ENCODE measurements around the gene TRPM3. TPM values are rescaled to one million over a fixed set of nuclear protein-coding genes. Genes with fewer than 3 reads are reported as not detected.

The TRPM3 gene
- total RNA-seq, 1 experiment from 2014 or later: not detected

GRCh38 chr9:70683841-70684240 is 437.6 kb downstream of the TRPM3 start:
- Histone ChIP-seq H3K36me3 (ENCODE audit: control insufficient read depth, insufficient read depth, low read length) (no peaks in the 10 kb centered on the region), H3K27ac (ENCODE audit: low read length) (no peak overlapping the region), H3K4me1 (ENCODE audit: control insufficient read depth, insufficient read depth, low read length) (no peaks in the 10 kb centered on the region), H3K9me3 (ENCODE audit: control insufficient read depth, insufficient read depth, low read depth, low read length) (no peaks in the 10 kb centered on the region), H3K4me3 (ENCODE audit: low read depth in 2 of 2, low read length in 2 of 2) (no peak overlapping the region), H3K27me3 (ENCODE audit: control insufficient read depth, insufficient read depth, low read length) (no peaks in the 10 kb centered on the region)
- CTCF ChIA-PET: no interaction called here
- no peak for DNase-seq (ENCODE audit: low read depth, low spot score)
- in situ Hi-C loops (cut with HindIII; ENCODE audit: low pct_unique_long_range_greater_than_20kb, low sequenced_read_pairs) (no loop called here), intact Hi-C loops (cut with micrococcal nuclease; ENCODE audit: unreplicated experiment) (no loop called here)
- no TSS peak for BruUV-seq (replicated peaks)
- TF ChIP-seq REST (IDR thresholded peaks at IDR 0.05; ENCODE audit: insufficient read depth in 1 of 2, low read depth in 2 of 2, low read length in 1 of 2) (no peak), POLR2AphosphoS5 (IDR thresholded peaks at IDR 0.05; ENCODE audit: low read depth, low read length) (no peak), TCF7L2 (IDR thresholded peaks at IDR 0.05; ENCODE audit: low read depth, low read length) (no peak), CTCF (IDR thresholded peaks at IDR 0.05) (no peak), SIN3A (IDR thresholded peaks at IDR 0.05; ENCODE audit: borderline replicate concordance, insufficient read depth, low read depth, low read length) (no peak)
- POLR2A ChIA-PET: no interaction called here
- ATAC-seq: no peak

GRCh38 chr9:70682298-70682697 is 439.1 kb downstream of the TRPM3 start:
- intact Hi-C loops (cut with micrococcal nuclease; ENCODE audit: unreplicated experiment): no loop called here
- in situ Hi-C loops (cut with HindIII; ENCODE audit: low pct_unique_long_range_greater_than_20kb, low sequenced_read_pairs): no loop called here
- Histone ChIP-seq H3K4me1 (ENCODE audit: control insufficient read depth, insufficient read depth, low read length) (no peaks in the 10 kb centered on the region), H3K36me3 (ENCODE audit: control insufficient read depth, insufficient read depth, low read length) (no peaks in the 10 kb centered on the region), H3K27ac (ENCODE audit: low read length) (no peak overlapping the region), H3K4me3 (ENCODE audit: low read depth in 2 of 2, low read length in 2 of 2) (no peak overlapping the region), H3K9me3 (ENCODE audit: control insufficient read depth, insufficient read depth, low read depth, low read length) (no peaks in the 10 kb centered on the region), H3K27me3 (ENCODE audit: control insufficient read depth, insufficient read depth, low read length) (no peaks in the 10 kb centered on the region)
- ATAC-seq: no peak
- DNase-seq (ENCODE audit: low read depth, low spot score): no peak
- CTCF ChIA-PET: no interaction called here
- no TSS peak for BruUV-seq (replicated peaks)
- POLR2A ChIA-PET: no interaction called here
- TF ChIP-seq SIN3A (IDR thresholded peaks at IDR 0.05; ENCODE audit: borderline replicate concordance, insufficient read depth, low read depth, low read length) (no peak), REST (IDR thresholded peaks at IDR 0.05; ENCODE audit: insufficient read depth in 1 of 2, low read depth in 2 of 2, low read length in 1 of 2) (no peak), CTCF (IDR thresholded peaks at IDR 0.05) (no peak), TCF7L2 (IDR thresholded peaks at IDR 0.05; ENCODE audit: low read depth, low read length) (no peak), POLR2AphosphoS5 (IDR thresholded peaks at IDR 0.05; ENCODE audit: low read depth, low read length) (no peak)

Measured in Panc1 (cell line).